ENCODE results near the gene SPATA13. TPM values are rescaled to one million over a fixed set of nuclear protein-coding genes. Genes with fewer than 3 reads are reported as not detected.
A peak's percentile ranks its signal among the peaks of the same experiment; 100 is the strongest.

SPATA13 gene
- total and polyA plus RNA-seq, 11 donors: 5.4 to 20.1 (median 8.6) TPM

GRCh38 chr13:24220086-24220703, 59.7 kb downstream of the SPATA13 start:
- TF ChIP-seq POLR2A (IDR thresholded peaks at IDR 0.05): no peak
- TF ChIP-seq CTCF (IDR thresholded peaks at IDR 0.05): peak; percentile 59 to 88 (median 76)
- H3K27ac ChIP-seq: peak overlapping the region in 2 of 12 donors; percentile 8 to 23
- no peak overlapping the region for H3K4me3 ChIP-seq
- no peaks in the 10 kb centered on the region for H3K27me3 ChIP-seq
- no peaks in the 10 kb centered on the region for H3K9me3 ChIP-seq
- intact Hi-C loops (cut with DNase I): loop anchor here (1.0 to 5.0 kb wide), 11 partner anchors 165 to 299 kb away; no protein-coding TSS in a partner anchor
- ATAC-seq (peak; percentile 73 to 81 (median 76)), DNase-seq (peak in 3 of 5 donors; percentile 30 to 59 (median 50))
- peaks cover 0 to 63% (median 34%) of the 10 kb centered on the region in 12 donors for H3K4me1 ChIP-seq
- peaks cover 0 to 6% (median 0%) of the 10 kb centered on the region in 9 donors for H3K36me3 ChIP-seq
- WGBS, 4 donors: 50 to 63% (median 57%) methylated on average over 6 of the region's 6 CpGs

- no peak for DNase-seq
- Histone ChIP-seq H3K27me3 (no peaks in the 10 kb centered on the region), H3K4me1 (peaks cover 0 to 55% (median 27%) of the 10 kb centered on the region in 12 donors), H3K9me3 (no peaks in the 10 kb centered on the region), H3K27ac (no peak overlapping the region), H3K4me3 (no peak overlapping the region), H3K36me3 (peaks cover 0 to 7% (median 0%) of the 10 kb centered on the region in 9 donors)
- no peak for ATAC-seq
- WGBS, 4 donors: 64 to 78% (median 74%) methylated on average over 2 of the region's 2 CpGs
- TF ChIP-seq POLR2A (IDR thresholded peaks at IDR 0.05): no peak
- TF ChIP-seq CTCF (IDR thresholded peaks at IDR 0.05): no peak
- intact Hi-C loops (cut with DNase I): loop anchor here in 9 of 10 donors (2.0 to 5.0 kb wide), 8 partner anchors 166 to 300 kb away; no protein-coding TSS in a partner anchor
Measured at GRCh38 chr13:24221007-24221406, 60.5 kb downstream of the SPATA13 start.

- no peaks in the 10 kb centered on the region for H3K27me3 ChIP-seq
- H3K4me3 ChIP-seq: no peak overlapping the region
- peaks cover 0 to 7% (median 0%) of the 10 kb centered on the region in 9 donors for H3K36me3 ChIP-seq
- no peak for ATAC-seq
- no peak overlapping the region for H3K27ac ChIP-seq
- WGBS, 4 donors: 95 to 97% (median 96%) methylated on average over 15 to 20 of the region's 20 CpGs
- no peaks in the 10 kb centered on the region for H3K9me3 ChIP-seq
- intact Hi-C loops (cut with DNase I): loop anchor here in 4 of 10 donors (2.0 to 5.0 kb wide), 4 partner anchors 170 to 300 kb away; no protein-coding TSS in a partner anchor
- no peak for DNase-seq
- peaks cover 0 to 40% (median 20%) of the 10 kb centered on the region in 12 donors for H3K4me1 ChIP-seq
- no peak for TF ChIP-seq POLR2A (IDR thresholded peaks at IDR 0.05)
- no peak for TF ChIP-seq CTCF (IDR thresholded peaks at IDR 0.05)
Measured at GRCh38 chr13:24222756-24223155, 62.2 kb downstream of the SPATA13 start.
